PFSK-1 (cell line): ENCODE measurements around the gene RANBP2.

ENCODE experiments used
- REST ChIP-seq, 2 experiments: IDR thresholded peaks; 2 replicates each; pipeline versions ENCODE4 v1.6.1 to v1.8.0; 2011 to 2012; ENCODE audit warnings: low read depth in 2 of 2, low read length in 2 of 2, control low read depth in 1 of 2, inconsistent platforms in 1 of 2, mild to moderate bottlenecking in 1 of 2, moderate library complexity in 1 of 2; ENCODE audit not compliant: insufficient read depth in 1 of 2
- TAF1 ChIP-seq: IDR thresholded peaks from 2 replicates; pipeline ENCODE4 v1.6.1; 2012; ENCODE audit warnings: low read length, control low read depth, borderline replicate concordance; ENCODE audit not compliant: insufficient read depth

DNA sequence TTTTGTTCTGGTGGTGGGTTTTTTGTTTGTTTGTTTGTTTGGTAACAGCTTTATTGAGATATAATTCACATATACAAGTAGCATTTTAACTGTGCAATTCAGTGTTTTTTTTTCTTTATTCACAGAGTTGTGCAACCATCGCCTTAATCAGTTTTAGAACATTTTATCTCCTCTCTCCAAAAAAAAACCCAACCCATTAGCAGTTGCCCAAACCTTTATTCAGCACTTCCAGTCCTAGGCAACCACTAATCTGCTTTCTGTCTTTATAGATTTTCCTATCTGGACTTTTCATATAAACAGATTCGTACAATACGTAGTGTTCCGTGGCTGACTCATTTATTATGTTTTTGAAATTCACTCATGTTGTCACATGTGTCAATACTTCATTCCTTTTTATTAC is 106.0 kb downstream of the RANBP2 start:
- TF ChIP-seq REST (IDR thresholded peaks at IDR 0.05; ENCODE audit: insufficient read depth in 1 of 2, low read depth in 2 of 2, low read length in 2 of 2) (no peak), TAF1 (no peak)
